GM18526 (cell line): ENCODE data around the gene DOCK1.

ENCODE experiments used
- POLR2A ChIP-seq: IDR thresholded peaks from 3 replicates; pipeline ENCODE4 v1.6.1; 2011; ENCODE audit not compliant: insufficient read length; ENCODE audit errors: extremely low read depth

The DOCK1 gene

GRCh38 chr10:127435246-127435645, 530.0 kb downstream of the DOCK1 start:
- TF ChIP-seq POLR2A: no peak

GRCh38 chr10:127440371-127440770, 535.1 kb downstream of the DOCK1 start:
- no peak for TF ChIP-seq POLR2A

- no peak for TF ChIP-seq POLR2A
Measured at GRCh38 chr10:127441350-127442219, 536.4 kb downstream of the DOCK1 start.

- no peak for TF ChIP-seq POLR2A
Measured at GRCh38 chr10:127442220-127442525, 536.9 kb downstream of the DOCK1 start.

GRCh38 chr10:127444155-127444554, 538.9 kb downstream of the DOCK1 start:
- no peak for TF ChIP-seq POLR2A

- no peak for TF ChIP-seq POLR2A
Measured at GRCh38 chr10:127447197-127447596, 542.0 kb downstream of the DOCK1 start.

GRCh38 chr10:127449490-127449889, 544.3 kb downstream of the DOCK1 start:
- no peak for TF ChIP-seq POLR2A

GRCh38 chr10:127450644-127451043, 545.4 kb downstream of the DOCK1 start:
- TF ChIP-seq POLR2A: no peak

- no peak for TF ChIP-seq POLR2A
Measured at GRCh38 chr10:127451628-127452027, 546.4 kb downstream of the DOCK1 start.

- TF ChIP-seq POLR2A: no peak
Measured at GRCh38 chr10:127452568-127452967, 547.3 kb downstream of the DOCK1 start.

GRCh38 chr10:127453706-127454105, 548.5 kb downstream of the DOCK1 start:
- TF ChIP-seq POLR2A: no peak

GRCh38 chr10:127456122-127456521, 550.9 kb downstream of the DOCK1 start:
- no peak for TF ChIP-seq POLR2A

- TF ChIP-seq POLR2A: no peak
Measured at GRCh38 chr10:127458016-127458810, 553.0 kb downstream of the DOCK1 start.

- no peak for TF ChIP-seq POLR2A
Measured at GRCh38 chr10:127458829-127459228, 553.6 kb downstream of the DOCK1 start.

- TF ChIP-seq POLR2A: no peak
Measured at GRCh38 chr10:127459918-127460317, 554.7 kb downstream of the DOCK1 start.

GRCh38 chr10:127462643-127463295, 557.5 kb downstream of the DOCK1 start:
- no peak for TF ChIP-seq POLR2A
